BE2C (cell line): Measurements from ENCODE around the gene LRP5.

Source experiments
- DNase-seq: peaks from one replicate; pipeline ENCODE4 v3.0.0-alpha.2; 2020
- H3K27me3 ChIP-seq: fragments of 250-450 bp; sonication (Bioruptor Pico); 2 replicates; pipeline ENCODE4 v1.5.1; 2020; ENCODE audit warnings: mild to moderate bottlenecking
- H3K36me3 ChIP-seq: fragments of 250-450 bp; sonication (Bioruptor Pico); 2 replicates; pipeline ENCODE4 v1.5.1; 2020; ENCODE audit warnings: mild to moderate bottlenecking
- H3K4me1 ChIP-seq: fragments of 250-450 bp; sonication (Bioruptor Pico); 2 replicates; pipeline ENCODE4 v1.5.1; 2020
- H3K4me3 ChIP-seq: 2 replicates; pipeline ENCODE4 v1.5.1; 2011; ENCODE audit warnings: low read depth, low read length
- H3K9me3 ChIP-seq: fragments of 250-450 bp; sonication (Bioruptor Pico); 2 replicates; pipeline ENCODE4 v1.5.1; 2020
- TF ChIP-seq, protein P1 (sequence below): IDR thresholded peaks from 2 replicates; pipeline ENCODE4 v1.5.1; 2012; ENCODE audit warnings: mild to moderate bottlenecking, low read depth, low read length

LRP5 gene

DNA sequence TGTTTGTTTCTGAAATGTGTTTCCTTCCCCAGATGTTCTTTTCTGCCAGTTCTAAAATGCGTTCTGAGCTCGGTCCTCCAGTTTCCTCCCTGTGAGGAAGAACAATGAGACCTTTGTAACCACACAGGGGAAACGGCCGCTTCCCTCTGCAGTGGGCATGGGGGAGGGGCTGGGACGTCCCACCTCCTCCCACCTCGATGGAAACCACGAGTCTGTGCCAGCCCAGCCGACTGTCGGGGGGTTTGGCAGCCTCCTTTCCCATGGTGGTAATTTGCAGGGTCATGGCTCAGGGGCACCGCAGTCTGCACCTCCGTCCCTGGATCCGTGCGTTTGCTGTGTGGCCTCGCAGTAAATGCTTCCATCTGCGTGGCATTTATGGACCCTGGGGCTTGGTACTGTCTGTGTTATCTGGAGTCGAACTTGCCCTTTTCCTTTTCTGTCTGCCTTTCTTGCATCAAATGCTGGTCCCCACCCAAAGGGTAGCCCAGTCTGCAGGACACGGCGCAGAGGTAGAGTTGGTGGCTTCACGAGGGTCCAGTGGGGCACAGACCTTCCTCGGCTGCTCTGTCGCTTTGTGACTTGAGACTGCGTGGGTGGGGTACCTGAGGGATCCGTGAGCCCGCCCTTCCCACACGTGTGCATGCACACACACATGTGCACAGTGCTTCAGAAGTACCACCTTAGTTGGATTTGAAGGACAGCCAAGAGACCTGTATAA lies 16.1 kb downstream of the LRP5 start:
- peaks cover 32% of the 10 kb centered on the region for H3K4me1 ChIP-seq
- DNase-seq, result peak; percentile 60

DNA sequence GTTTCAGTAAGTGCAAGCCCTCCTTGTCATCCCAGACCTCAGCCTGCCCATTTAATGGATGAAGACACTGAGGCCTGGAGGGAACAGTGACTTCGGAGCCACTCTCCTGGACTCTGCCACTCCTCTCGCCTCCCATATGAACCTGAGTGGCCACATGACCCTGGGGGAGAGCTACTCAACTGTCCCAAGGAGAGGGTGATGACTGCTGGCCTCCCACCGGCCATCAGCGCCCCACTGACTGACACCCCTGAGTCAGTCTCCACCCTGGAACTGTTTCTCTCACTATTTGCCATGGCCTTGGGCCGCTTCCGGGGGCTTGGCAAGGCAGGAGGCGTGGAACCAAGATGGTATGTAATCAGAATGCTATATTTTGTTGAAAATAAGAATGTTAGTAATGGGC lies 17.1 kb downstream of the LRP5 start:
- H3K36me3 ChIP-seq, result no peaks in the 10 kb centered on the region
- no peaks in the 10 kb centered on the region for H3K27me3 ChIP-seq
- H3K9me3 ChIP-seq, result no peaks in the 10 kb centered on the region
- peaks cover 32% of the 10 kb centered on the region for H3K4me1 ChIP-seq
- H3K4me3 ChIP-seq, result no peak overlapping the region
- TF ChIP-seq, protein P1, sequence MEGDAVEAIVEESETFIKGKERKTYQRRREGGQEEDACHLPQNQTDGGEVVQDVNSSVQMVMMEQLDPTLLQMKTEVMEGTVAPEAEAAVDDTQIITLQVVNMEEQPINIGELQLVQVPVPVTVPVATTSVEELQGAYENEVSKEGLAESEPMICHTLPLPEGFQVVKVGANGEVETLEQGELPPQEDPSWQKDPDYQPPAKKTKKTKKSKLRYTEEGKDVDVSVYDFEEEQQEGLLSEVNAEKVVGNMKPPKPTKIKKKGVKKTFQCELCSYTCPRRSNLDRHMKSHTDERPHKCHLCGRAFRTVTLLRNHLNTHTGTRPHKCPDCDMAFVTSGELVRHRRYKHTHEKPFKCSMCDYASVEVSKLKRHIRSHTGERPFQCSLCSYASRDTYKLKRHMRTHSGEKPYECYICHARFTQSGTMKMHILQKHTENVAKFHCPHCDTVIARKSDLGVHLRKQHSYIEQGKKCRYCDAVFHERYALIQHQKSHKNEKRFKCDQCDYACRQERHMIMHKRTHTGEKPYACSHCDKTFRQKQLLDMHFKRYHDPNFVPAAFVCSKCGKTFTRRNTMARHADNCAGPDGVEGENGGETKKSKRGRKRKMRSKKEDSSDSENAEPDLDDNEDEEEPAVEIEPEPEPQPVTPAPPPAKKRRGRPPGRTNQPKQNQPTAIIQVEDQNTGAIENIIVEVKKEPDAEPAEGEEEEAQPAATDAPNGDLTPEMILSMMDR, result no peak
- no peak for DNase-seq

More for the DNA sequence above, 16.1 kb downstream of the LRP5 start:
- no peak overlapping the region; the same call in 1 of the 2 replicates for H3K4me3 ChIP-seq
- H3K27me3 ChIP-seq, result no peaks in the 10 kb centered on the region
- TF ChIP-seq, protein P1, result no peak
- no peaks in the 10 kb centered on the region for H3K9me3 ChIP-seq
- H3K36me3 ChIP-seq, result no peaks in the 10 kb centered on the region

DNA sequence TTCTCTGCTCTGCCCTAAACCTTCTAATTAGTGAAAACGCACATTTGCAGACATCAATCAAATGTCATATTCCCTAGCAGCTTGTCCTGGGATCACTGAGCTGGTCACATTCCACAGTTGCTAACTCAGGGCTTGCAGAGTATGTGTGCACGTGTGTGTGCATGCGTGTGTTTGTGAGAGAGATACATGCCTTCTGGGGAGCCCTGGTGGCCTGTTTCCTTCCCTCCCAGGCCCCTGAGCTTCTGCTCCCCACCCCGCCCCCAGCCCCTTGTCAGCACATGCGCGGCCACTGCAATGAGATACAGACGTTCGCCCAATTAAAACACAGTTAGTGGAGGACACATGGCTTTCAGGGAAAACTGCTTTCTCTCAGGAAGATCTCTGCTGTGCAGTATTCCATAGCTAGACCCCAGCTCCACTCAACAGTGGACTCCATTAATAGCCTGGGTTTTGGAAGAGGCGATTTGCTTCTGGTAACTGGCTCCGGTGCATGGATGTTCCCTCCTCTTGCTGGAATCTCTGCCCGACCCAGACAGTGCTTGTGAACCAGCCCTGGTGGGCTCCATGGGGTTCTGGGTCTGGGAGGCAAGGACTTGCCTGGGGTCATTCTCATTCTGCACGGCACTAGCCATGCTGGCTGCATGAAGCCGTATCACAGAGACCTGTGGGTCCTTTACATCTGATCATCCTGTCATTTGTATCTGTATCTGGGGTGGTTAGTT lies 17.7 kb downstream of the LRP5 start:
- no peaks in the 10 kb centered on the region for H3K9me3 ChIP-seq
- peak; percentile 81 for DNase-seq
- H3K4me1 ChIP-seq, result peaks cover 32% of the 10 kb centered on the region
- H3K4me3 ChIP-seq, result peak overlapping the region; percentile 31
- H3K27me3 ChIP-seq, result no peaks in the 10 kb centered on the region
- H3K36me3 ChIP-seq, result no peaks in the 10 kb centered on the region
- TF ChIP-seq, protein P1, result no peak

DNA sequence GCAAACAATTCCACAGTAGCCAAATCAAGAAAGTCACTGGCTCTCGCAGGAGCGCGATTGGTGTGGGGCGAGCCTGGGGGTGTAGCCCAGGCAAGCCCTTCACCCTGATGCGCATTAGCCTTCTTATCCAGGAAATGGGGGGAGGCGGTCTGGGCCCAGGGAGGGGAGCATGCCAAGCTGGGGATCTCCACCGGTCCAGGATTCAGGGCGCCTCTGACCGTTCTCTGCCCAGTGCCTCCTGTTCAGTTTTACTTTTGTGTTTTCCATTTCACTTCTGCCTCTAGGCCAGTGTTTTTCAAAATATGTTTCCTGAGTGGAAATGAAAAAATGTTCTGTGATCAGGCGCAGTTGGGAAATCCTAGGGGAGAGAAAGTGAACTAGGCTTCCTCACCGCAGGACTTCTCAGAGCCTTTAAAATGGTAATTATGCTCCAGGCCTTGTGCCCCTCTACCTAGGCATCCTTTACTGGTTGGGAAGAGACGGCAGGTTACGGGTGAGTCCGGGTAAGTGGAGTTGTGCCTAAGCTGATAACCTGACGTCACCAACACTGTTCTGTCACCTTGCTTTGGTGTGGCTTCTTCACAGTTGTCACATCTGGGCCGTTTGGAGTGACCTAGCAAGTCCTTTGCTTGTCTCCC lies 18.4 kb downstream of the LRP5 start:
- no peaks in the 10 kb centered on the region for H3K9me3 ChIP-seq
- TF ChIP-seq, protein P1, result no peak
- no peaks in the 10 kb centered on the region for H3K27me3 ChIP-seq
- no peak for DNase-seq
- no peak overlapping the region for H3K4me3 ChIP-seq
- H3K36me3 ChIP-seq, result no peaks in the 10 kb centered on the region
- peaks cover 32% of the 10 kb centered on the region for H3K4me1 ChIP-seq

DNA sequence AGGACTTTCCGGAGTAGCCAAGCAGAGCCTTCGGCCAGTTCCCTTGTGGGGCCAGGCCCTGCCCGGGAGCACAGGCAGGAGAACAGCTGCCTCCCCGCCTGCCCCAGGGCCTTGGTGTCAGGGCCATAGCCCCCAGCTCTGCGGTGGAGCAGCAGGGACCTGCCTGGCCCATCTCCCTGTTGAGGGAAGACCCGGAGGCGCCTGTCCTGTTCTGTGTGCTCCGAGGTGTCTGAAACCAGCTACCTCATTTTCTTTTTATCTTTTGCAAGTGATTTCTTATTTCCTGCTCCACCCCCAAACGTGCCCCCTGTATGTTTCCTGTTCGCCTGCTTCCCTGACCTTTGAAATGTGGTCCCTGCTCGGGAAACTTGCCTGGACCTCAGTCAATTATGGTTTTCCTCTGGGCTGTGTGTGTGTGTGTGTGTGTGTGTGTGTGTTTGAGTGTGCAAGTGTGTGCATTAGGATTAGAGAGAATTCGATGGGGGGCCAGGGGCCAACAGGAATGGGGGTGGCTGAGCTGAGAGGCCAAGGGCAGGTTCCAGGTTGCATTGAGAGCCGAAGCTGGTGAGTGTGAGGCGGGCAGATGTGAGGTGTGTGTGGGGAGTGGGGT lies 19.1 kb downstream of the LRP5 start:
- no peak overlapping the region for H3K4me3 ChIP-seq
- peaks cover 32% of the 10 kb centered on the region for H3K4me1 ChIP-seq
- H3K9me3 ChIP-seq, result no peaks in the 10 kb centered on the region
- peak; percentile 27 for DNase-seq
- no peaks in the 10 kb centered on the region for H3K36me3 ChIP-seq
- no peaks in the 10 kb centered on the region for H3K27me3 ChIP-seq
- TF ChIP-seq, protein P1, result no peak
